ENCODE measurements around the gene VTI1A.
"Not testable (repeated sequence)": the region's sequence is repeated elsewhere in the genome, so short reads cannot be mapped to it uniquely, and the experiment has no call there.

Gene VTI1A

GRCh38 chr10:112723876-112724275 is 276.9 kb downstream of the VTI1A start:
- DNase-seq (ENCODE audit: low read depth) = no peak

- no peak for DNase-seq (ENCODE audit: low read depth)
Measured at GRCh38 chr10:112724404-112724991, 277.5 kb downstream of the VTI1A start.

GRCh38 chr10:112728118-112728883 is 281.3 kb downstream of the VTI1A start:
- DNase-seq (ENCODE audit: low read depth) = no peak

- no peak for DNase-seq (ENCODE audit: low read depth)
Measured at GRCh38 chr10:112728997-112729396, 282.0 kb downstream of the VTI1A start.

- not testable (repeated sequence) for DNase-seq (ENCODE audit: low read depth)
Measured at GRCh38 chr10:112731450-112731849, 284.4 kb downstream of the VTI1A start.

- no peak for DNase-seq (ENCODE audit: low read depth)
Measured at GRCh38 chr10:112732277-112732921, 285.4 kb downstream of the VTI1A start.

GRCh38 chr10:112735041-112735695 is 288.2 kb downstream of the VTI1A start:
- DNase-seq (ENCODE audit: low read depth) = no peak

GRCh38 chr10:112738606-112739591 is 291.9 kb downstream of the VTI1A start:
- DNase-seq (ENCODE audit: low read depth) = no peak

GRCh38 chr10:112739592-112740353 is 292.8 kb downstream of the VTI1A start:
- DNase-seq (ENCODE audit: low read depth) = no peak

- no peak for DNase-seq (ENCODE audit: low read depth)
Measured at GRCh38 chr10:112741830-112742402, 294.9 kb downstream of the VTI1A start.

- no peak for DNase-seq (ENCODE audit: low read depth)
Measured at GRCh38 chr10:112744181-112745096, 297.4 kb downstream of the VTI1A start.

- no peak for DNase-seq (ENCODE audit: low read depth)
Measured at GRCh38 chr10:112746329-112746728, 299.3 kb downstream of the VTI1A start.

- DNase-seq (ENCODE audit: low read depth) = no peak
Measured at GRCh38 chr10:112750427-112751167, 303.6 kb downstream of the VTI1A start.

- no peak for DNase-seq (ENCODE audit: low read depth)
Measured at GRCh38 chr10:112751651-112752050, 304.6 kb downstream of the VTI1A start.

- DNase-seq (ENCODE audit: low read depth) = no peak
Measured at GRCh38 chr10:112752288-112752687, 305.3 kb downstream of the VTI1A start.

GRCh38 chr10:112753961-112754411 is 307.0 kb downstream of the VTI1A start:
- no peak for DNase-seq (ENCODE audit: low read depth)

GRCh38 chr10:112755446-112756234 is 308.6 kb downstream of the VTI1A start:
- DNase-seq (ENCODE audit: low read depth) = no peak

- no peak for DNase-seq (ENCODE audit: low read depth)
Measured at GRCh38 chr10:112756235-112756527, 309.2 kb downstream of the VTI1A start.
